HG03175 (cell line): ENCODE results near the gene SULT1A3.
"Not testable (repeated sequence)": the region's sequence is repeated elsewhere in the genome, so short reads cannot be mapped to it uniquely, and the experiment has no call there.

Source experiments
- ATAC-seq: cut with Tn5 transposase; IDR thresholded peaks from one replicate; pipeline ENCODE4 v1.9.1; 2021; ENCODE audit warnings: mild to moderate bottlenecking, moderate library complexity; ENCODE audit not compliant: unreplicated experiment

The SULT1A3 gene

GRCh38 chr16:30186782-30187555 is 12.1 kb upstream of the SULT1A3 start:
- no peak for ATAC-seq

DNA sequence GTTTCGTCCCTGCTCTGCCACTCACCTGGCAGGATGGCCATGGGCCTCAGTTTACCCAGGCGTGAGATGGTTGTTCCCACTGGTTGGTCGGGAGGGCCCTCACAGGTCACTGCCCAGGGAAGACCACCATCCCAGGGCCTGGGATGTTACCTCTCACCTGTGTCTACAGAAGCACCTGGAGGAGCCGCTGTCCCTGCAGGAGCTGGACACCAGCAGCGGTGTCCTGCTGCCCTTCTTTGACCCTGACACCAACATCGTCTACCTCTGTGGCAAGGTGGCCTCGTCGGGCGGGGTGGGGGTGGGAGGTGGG is 11.5 kb upstream of the SULT1A3 start:
- ATAC-seq = no peak

GRCh38 chr16:30187971-30188561 is 11.0 kb upstream of the SULT1A3 start:
- no peak for ATAC-seq

DNA sequence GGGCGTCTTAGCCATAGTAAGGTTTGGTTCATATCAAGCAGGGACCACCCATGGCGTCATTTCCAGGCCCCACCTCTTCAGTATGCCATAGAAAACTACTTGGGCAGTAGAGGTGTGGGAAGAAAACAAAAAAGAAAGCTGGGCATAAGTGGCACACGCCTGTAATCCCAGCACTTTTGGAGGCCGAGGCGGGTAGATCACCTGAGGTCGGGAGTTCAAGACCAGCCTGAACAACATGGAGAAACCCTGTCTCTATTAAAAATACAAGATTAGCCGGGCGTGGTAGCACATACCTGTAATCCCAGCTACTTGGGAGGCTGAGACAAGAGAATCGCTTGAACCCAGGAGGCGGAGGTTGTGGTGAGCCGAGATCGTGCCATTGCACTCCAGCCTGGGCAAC is 7.9 kb upstream of the SULT1A3 start:
- ATAC-seq = not testable (repeated sequence)

- peak; percentile 5 for ATAC-seq
These were observed 6.0 kb upstream of the SULT1A3 start for GRCh38 chr16:30193098-30193497.

GRCh38 chr16:30193615-30194014 is 5.4 kb upstream of the SULT1A3 start, which contains the start of the genes BOLA2B and SLX1A:
BOLA2B (minus strand) TSS chr16:30193666; CDS start chr16:30193595, 71 bp downstream.
SLX1A (plus strand) TSS chr16:30193875; CDS start chr16:30194085, 210 bp downstream.
- peak; percentile 86 for ATAC-seq

- peak; percentile 66 for ATAC-seq
These were observed 4.7 kb upstream of the SULT1A3 start for GRCh38 chr16:30194172-30194925.

- not testable (repeated sequence) for ATAC-seq
These were observed 2.1 kb upstream of the SULT1A3 start for GRCh38 chr16:30197001-30197400.

DNA sequence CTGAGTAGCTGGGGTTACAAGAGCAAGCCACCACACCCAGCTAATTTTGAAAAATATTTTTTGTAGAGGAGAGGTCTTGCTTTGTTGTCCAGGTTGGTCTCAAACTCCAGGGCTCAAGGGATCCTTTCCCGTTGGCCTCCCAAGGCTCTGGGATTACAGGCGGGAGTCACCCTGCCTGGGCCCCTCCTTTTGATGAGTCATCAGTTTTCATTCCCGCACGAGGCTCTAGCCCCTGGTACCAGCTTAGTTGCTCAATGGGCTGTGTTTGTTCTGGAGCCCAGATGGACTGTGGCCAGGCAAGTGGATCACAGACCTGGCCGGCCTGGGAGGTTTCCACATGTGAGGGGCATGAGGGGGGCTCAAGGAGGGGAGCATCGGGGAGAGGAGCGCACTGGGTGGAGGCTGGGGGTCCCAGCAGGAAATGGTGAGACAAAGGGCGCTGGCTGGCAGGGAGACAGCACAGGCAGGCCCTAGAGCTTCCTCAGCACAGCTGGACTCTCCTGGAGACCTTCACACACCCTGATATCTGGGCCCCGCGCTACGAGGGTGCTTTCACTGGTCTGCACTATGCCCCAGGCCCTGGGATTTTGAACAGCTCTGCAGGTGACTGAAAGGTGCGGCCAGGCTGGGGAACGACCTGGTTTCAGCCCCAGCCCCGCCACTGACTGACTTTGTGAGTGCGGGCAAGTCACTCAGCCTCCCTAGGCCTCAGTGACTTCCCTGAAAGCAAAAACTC is 721 bp downstream of the SULT1A3 start:
- not testable (repeated sequence) for ATAC-seq

- not testable (repeated sequence) for ATAC-seq
These were observed 6.6 kb downstream of the SULT1A3 start for GRCh38 chr16:30205541-30206236.

- not testable (repeated sequence) for ATAC-seq
These were observed 7.2 kb downstream of the SULT1A3 start for GRCh38 chr16:30206252-30206651.

- ATAC-seq = not testable (repeated sequence)
These were observed 8.1 kb downstream of the SULT1A3 start for GRCh38 chr16:30207063-30207704.

- ATAC-seq = not testable (repeated sequence)
These were observed 10.0 kb downstream of the SULT1A3 start for GRCh38 chr16:30209032-30209431.

- ATAC-seq = not testable (repeated sequence)
These were observed 12.4 kb downstream of the SULT1A3 start for GRCh38 chr16:30211414-30211813.

DNA sequence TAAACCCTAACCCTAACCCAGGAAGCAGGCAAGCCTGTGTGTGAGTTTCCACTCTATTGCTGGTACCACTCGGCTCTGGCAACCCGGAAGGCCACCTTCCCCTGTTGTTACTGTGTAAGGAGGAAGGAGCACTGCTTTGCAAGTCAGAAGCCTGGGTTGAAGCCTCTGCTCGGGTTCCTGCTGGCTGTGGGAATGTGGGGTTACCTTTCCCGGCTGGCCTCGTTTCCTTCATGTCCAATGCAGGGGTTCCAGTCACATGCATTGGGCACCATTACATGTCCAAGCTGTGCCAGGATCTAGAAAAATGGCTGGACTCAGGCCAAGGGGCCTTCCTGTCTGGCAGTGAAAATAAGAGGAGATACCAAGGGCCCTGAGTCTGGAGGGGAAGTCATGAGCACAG is 18.0 kb downstream of the SULT1A3 start:
- not testable (repeated sequence) for ATAC-seq

DNA sequence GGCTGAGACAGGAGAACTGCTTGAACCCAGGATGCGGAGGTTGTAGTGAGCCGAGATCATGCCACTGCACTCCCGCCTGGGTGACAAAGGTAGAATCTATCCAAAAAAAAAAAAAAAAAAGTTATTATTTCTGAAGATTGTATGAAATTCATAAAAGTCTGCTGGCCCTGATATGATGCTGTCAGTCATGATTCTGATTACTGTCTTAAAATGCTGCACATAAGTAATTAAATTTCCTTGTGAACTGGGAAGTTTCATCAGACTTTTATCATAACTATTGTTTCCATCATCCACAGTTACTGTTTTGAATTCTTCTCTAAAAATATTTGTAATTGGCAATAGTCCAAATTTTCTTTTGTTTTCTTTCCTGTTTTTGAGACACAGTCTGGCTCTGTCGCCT is 49.3 kb downstream of the SULT1A3 start, which contains the start of gene NPIPB13:
TSS of gene NPIPB13 (minus strand) at position 101 of the 400 bp plus-strand sequence. CDS start 2,906 bp downstream, outside the sequence.
- ATAC-seq = not testable (repeated sequence)
